ENCODE results near the gene NUP54. TPM values are rescaled to one million over a fixed set of nuclear protein-coding genes. Genes with fewer than 3 reads are reported as not detected.

NUP54 gene
- total and polyA plus RNA-seq, 2 donors (not counting 1 experiment from before 2014, with no cell fraction given) = 49.3 to 55.5 TPM

DNA sequence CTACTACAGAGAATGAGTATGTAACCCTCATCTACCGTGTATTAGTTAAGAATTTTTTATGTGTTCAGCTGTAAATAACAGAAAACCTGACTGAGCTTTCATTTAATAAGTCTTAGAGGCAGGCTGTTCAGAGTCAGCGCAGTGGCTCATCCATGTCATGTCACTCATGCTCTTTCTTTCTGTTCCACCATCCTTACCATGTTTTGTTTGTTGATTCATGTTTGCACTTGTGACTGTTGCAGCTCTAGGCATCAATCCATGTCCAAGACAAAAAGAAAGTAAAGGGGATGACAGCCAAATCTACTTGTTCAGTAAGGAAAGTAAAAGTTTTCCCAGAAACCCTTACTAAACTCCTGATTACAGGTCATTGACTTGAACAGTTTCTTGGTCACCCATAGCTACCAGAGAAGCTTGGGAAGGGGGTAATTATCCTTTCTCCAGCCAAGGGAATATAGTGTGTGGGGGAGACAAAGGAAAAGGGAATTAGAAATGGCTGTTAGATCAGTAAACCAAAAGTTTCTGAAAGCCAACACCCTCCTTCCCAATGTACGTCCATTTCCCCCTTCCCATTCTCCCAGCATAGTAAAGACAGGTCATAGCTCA is 64.7 kb downstream of the NUP54 start:
- Histone ChIP-seq H3K27ac (ENCODE audit: insufficient read depth, low read length) (no peak overlapping the region), H3K4me2 (ENCODE audit: extremely low read depth, insufficient read depth, low read length) (no peak overlapping the region), H3K27me3 (ENCODE audit: control insufficient read depth, insufficient read depth, low read length) (no peaks in the 10 kb centered on the region), H3K4me3 (replicated peaks in 1 of 4; ENCODE audit: control extremely low read depth in 1 of 4, insufficient read depth in 1 of 4, low read depth in 3 of 4, low read length in 4 of 4) (no peak overlapping the region), H3K9me3 (ENCODE audit: control insufficient read depth, insufficient read depth, low read depth, low read length) (no peaks in the 10 kb centered on the region), H4K20me1 (ENCODE audit: control insufficient read depth, extremely low read depth, insufficient read depth, low read length) (no peaks in the 10 kb centered on the region), H3K4me1 (ENCODE audit: control insufficient read depth, extremely low read depth, insufficient read depth, low read length) (no peaks in the 10 kb centered on the region), H2AFZ (ENCODE audit: low read length) (no peak overlapping the region), H3K9ac (ENCODE audit: insufficient read depth, low read length) (no peak overlapping the region), H3K36me3 (ENCODE audit: control insufficient read depth, insufficient read depth, low read length) (no peaks in the 10 kb centered on the region), H3K79me2 (ENCODE audit: control insufficient read depth, insufficient read depth, low read length) (no peaks in the 10 kb centered on the region)
- TF ChIP-seq, protein P1, sequence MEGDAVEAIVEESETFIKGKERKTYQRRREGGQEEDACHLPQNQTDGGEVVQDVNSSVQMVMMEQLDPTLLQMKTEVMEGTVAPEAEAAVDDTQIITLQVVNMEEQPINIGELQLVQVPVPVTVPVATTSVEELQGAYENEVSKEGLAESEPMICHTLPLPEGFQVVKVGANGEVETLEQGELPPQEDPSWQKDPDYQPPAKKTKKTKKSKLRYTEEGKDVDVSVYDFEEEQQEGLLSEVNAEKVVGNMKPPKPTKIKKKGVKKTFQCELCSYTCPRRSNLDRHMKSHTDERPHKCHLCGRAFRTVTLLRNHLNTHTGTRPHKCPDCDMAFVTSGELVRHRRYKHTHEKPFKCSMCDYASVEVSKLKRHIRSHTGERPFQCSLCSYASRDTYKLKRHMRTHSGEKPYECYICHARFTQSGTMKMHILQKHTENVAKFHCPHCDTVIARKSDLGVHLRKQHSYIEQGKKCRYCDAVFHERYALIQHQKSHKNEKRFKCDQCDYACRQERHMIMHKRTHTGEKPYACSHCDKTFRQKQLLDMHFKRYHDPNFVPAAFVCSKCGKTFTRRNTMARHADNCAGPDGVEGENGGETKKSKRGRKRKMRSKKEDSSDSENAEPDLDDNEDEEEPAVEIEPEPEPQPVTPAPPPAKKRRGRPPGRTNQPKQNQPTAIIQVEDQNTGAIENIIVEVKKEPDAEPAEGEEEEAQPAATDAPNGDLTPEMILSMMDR (conservative IDR thresholded peaks at IDR 0.05 in 1 of 2, IDR thresholded peaks at IDR 0.05 in 1 of 2; ENCODE audit: low read depth in 1 of 2, low read length in 2 of 2) = no peak
- DNase-seq (ENCODE audit: low read depth in 2 of 2) = no peak

DNA sequence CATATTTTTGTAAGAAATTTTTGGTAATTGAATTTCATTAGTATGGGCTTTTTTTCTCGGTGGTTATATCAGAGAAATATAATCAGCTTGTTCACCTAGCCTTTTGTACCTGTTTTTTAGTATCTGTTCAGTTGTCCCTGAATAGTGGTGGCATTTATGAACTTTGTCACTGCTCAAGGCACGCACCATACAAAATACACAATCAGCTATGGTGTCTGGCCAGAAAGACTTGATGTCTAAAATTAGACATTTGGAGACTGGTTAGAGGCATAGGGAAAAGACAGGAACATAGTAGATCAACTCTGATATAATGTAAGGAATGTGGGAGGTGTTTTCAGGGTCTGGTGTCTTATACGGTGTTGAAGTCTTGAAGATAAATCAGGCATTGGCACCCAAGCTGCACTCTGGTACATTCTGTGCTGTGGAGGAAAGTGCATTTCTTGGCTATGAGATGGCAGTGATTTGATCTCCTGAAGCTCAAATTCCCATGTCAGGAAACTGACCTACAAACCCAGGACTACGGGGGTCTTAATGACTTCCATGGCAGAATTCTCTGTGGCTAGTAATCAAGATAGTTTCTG is 70.1 kb downstream of the NUP54 start:
- no peak for DNase-seq (ENCODE audit: low read depth in 2 of 2)
- TF ChIP-seq, protein P1 (conservative IDR thresholded peaks at IDR 0.05 in 1 of 2, IDR thresholded peaks at IDR 0.05 in 1 of 2; ENCODE audit: low read depth in 1 of 2, low read length in 2 of 2) = no peak
- TF ChIP-seq EZH2 (IDR thresholded peaks at IDR 0.05; ENCODE audit: low read length, missing control alignments) = no peak
- Histone ChIP-seq H3K9me3 (ENCODE audit: control insufficient read depth, insufficient read depth, low read depth, low read length) (no peaks in the 10 kb centered on the region), H3K36me3 (ENCODE audit: control insufficient read depth, insufficient read depth, low read length) (no peaks in the 10 kb centered on the region), H3K4me3 (replicated peaks in 1 of 4; ENCODE audit: control extremely low read depth in 1 of 4, insufficient read depth in 1 of 4, low read depth in 3 of 4, low read length in 4 of 4) (no peak overlapping the region), H3K4me2 (ENCODE audit: extremely low read depth, insufficient read depth, low read length) (no peak overlapping the region), H2AFZ (ENCODE audit: low read length) (no peak overlapping the region), H4K20me1 (ENCODE audit: control insufficient read depth, extremely low read depth, insufficient read depth, low read length) (no peaks in the 10 kb centered on the region), H3K4me1 (ENCODE audit: control insufficient read depth, extremely low read depth, insufficient read depth, low read length) (no peaks in the 10 kb centered on the region), H3K79me2 (ENCODE audit: control insufficient read depth, insufficient read depth, low read length) (no peaks in the 10 kb centered on the region), H3K27me3 (ENCODE audit: control insufficient read depth, insufficient read depth, low read length) (no peaks in the 10 kb centered on the region), H3K9ac (ENCODE audit: insufficient read depth, low read length) (no peak overlapping the region), H3K27ac (ENCODE audit: insufficient read depth, low read length) (no peak overlapping the region)

DNA sequence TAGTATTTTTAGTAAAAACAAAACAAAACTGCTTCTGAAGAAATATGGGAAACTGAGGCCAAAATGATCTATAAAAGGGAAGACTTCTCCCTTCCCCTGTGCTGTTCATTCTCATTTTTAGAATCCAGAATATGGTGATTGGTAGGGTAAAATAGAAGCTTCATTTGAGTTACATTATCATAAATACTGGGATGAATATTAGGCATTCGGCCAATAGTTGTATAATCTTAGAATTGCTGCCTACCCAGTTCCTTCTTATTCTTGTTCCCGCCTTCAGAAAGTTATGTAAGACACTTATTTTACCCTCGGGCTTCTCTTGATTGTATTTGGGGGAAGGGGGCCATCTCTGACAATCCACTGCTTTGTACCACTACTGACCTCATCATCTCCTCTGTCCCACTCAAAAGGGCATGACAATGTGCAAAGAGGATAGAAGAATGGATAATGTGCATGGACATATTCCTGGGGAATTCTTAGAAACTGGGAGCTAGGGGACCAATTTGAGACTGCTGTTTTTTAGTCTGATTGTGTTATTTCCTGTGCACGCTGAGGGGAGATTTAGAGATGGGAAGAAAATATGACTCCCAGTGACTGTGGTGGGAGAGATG is 73.1 kb downstream of the NUP54 start:
- no peak overlapping the region for H3K4me3 ChIP-seq (replicated peaks in 1 of 4; ENCODE audit: control extremely low read depth in 1 of 4, insufficient read depth in 1 of 4, low read depth in 3 of 4, low read length in 4 of 4)
- H3K27ac ChIP-seq (ENCODE audit: insufficient read depth, low read length) = no peak overlapping the region
- no peaks in the 10 kb centered on the region for H3K4me1 ChIP-seq (ENCODE audit: control insufficient read depth, extremely low read depth, insufficient read depth, low read length)
- no peak overlapping the region for H2AFZ ChIP-seq (ENCODE audit: low read length)
- H3K27me3 ChIP-seq (ENCODE audit: control insufficient read depth, insufficient read depth, low read length) = no peaks in the 10 kb centered on the region
- H4K20me1 ChIP-seq (ENCODE audit: control insufficient read depth, extremely low read depth, insufficient read depth, low read length) = no peaks in the 10 kb centered on the region
- H3K9ac ChIP-seq (ENCODE audit: insufficient read depth, low read length) = no peak overlapping the region
- H3K36me3 ChIP-seq (ENCODE audit: control insufficient read depth, insufficient read depth, low read length) = no peaks in the 10 kb centered on the region
- no peak overlapping the region for H3K4me2 ChIP-seq (ENCODE audit: extremely low read depth, insufficient read depth, low read length)
- TF ChIP-seq EZH2 (IDR thresholded peaks at IDR 0.05; ENCODE audit: low read length, missing control alignments) = no peak
- TF ChIP-seq, protein P1 (conservative IDR thresholded peaks at IDR 0.05 in 1 of 2, IDR thresholded peaks at IDR 0.05 in 1 of 2; ENCODE audit: low read depth in 1 of 2, low read length in 2 of 2) = no peak
- H3K79me2 ChIP-seq (ENCODE audit: control insufficient read depth, insufficient read depth, low read length) = no peaks in the 10 kb centered on the region
- no peak for DNase-seq (ENCODE audit: low read depth in 2 of 2)
- H3K9me3 ChIP-seq (ENCODE audit: control insufficient read depth, insufficient read depth, low read depth, low read length) = no peaks in the 10 kb centered on the region
